Karpas-422 (cell line): ENCODE data around the gene CLIC1. TPM values are rescaled to one million over a fixed set of nuclear protein-coding genes. Genes with fewer than 3 reads are reported as not detected.

Source experiments
- DNase-seq: peaks from one replicate; pipeline ENCODE4 v3.0.0-alpha.2; 2015
- H2AFZ ChIP-seq: fragments of 200-600 bp; sonication (generic); 2 replicates; pipeline ENCODE4 v1.6.1; 2014; ENCODE audit warnings: antibody characterized with exemption, low read length, mixed read lengths
- H3K27ac ChIP-seq: fragments of 200-600 bp; sonication (generic); 2 replicates; pipeline ENCODE4 v1.5.1; 2014; ENCODE audit warnings: mild to moderate bottlenecking, low read length, moderate library complexity
- H3K27me3 ChIP-seq: fragments of 200-600 bp; sonication (generic); 2 replicates; pipeline ENCODE4 v1.6.1; 2014; ENCODE audit warnings: low read length, mixed read lengths
- H3K36me3 ChIP-seq: fragments of 200-600 bp; sonication (generic); 2 replicates; pipeline ENCODE4 v1.6.1; 2014; ENCODE audit warnings: low read length, mixed read lengths; ENCODE audit not compliant: insufficient read depth
- H3K4me1 ChIP-seq: fragments of 200-600 bp; sonication (generic); 2 replicates; pipeline ENCODE4 v1.6.1; 2014; ENCODE audit warnings: mild to moderate bottlenecking, low read length, mixed read lengths
- H3K4me2 ChIP-seq: fragments of 200-600 bp; sonication (generic); 2 replicates; pipeline ENCODE4 v1.6.1; 2014; ENCODE audit warnings: low read length, low read depth, mild to moderate bottlenecking; ENCODE audit not compliant: poor library complexity, severe bottlenecking
- H3K4me3 ChIP-seq: fragments of 200-600 bp; sonication (generic); 2 replicates; pipeline ENCODE4 v1.5.1; 2014; ENCODE audit warnings: mild to moderate bottlenecking, antibody characterized with exemption, low read length, mixed read lengths
- H3K79me2 ChIP-seq: fragments of 200-600 bp; sonication (generic); 2 replicates; pipeline ENCODE4 v1.6.1; 2014; ENCODE audit warnings: mild to moderate bottlenecking, low read length, mixed read lengths
- H3K9ac ChIP-seq: fragments of 200-600 bp; sonication (generic); 2 replicates; pipeline ENCODE4 v1.6.0; 2014; ENCODE audit warnings: low read length
- H3K9me2 ChIP-seq: fragments of 200-600 bp; sonication (generic), shearing (Covaris generic); replicated peaks from 2 replicates; pipeline ENCODE4 v1.6.0; 2014; ENCODE audit warnings: mild to moderate bottlenecking, low read length, moderate library complexity; ENCODE audit not compliant: insufficient read depth
- H3K9me3 ChIP-seq: fragments of 300-700, 200-600 bp; sonication (generic); 2 replicates; pipeline ENCODE4 v1.6.1; 2014; ENCODE audit warnings: low read length, mixed read lengths
- H4K20me1 ChIP-seq: fragments of 200-600 bp; sonication (generic); 2 replicates; pipeline ENCODE4 v1.6.1; 2014; ENCODE audit warnings: mild to moderate bottlenecking, antibody characterized with exemption, low read length, low read depth; ENCODE audit not compliant: insufficient read depth
- total RNA-seq: library from RNA; depleted of rRNA; stranded (reverse); fragments of >200 nt; shearing (Covaris generic); gene quantifications from 2 replicates; pipeline ENCODE4 v1.2.3, GENCODE V29; 2014; ENCODE audit warnings: low replicate concordance

Gene CLIC1
- total RNA-seq, 1 experiment from 2014 or later: 385 TPM

GRCh38 chr6:31737991-31738979, 2.0 kb upstream of the CLIC1 start:
- H2AFZ ChIP-seq: peak overlapping the region; percentile 19; the same call in 1 of the 2 replicates
- peak overlapping the region; percentile 90 for H3K27ac ChIP-seq
- H3K4me2 ChIP-seq: peak overlapping the region; percentile 75
- peaks cover 12% of the 10 kb centered on the region for H3K36me3 ChIP-seq
- no peaks in the 10 kb centered on the region for H3K27me3 ChIP-seq
- peak overlapping the region; percentile 57 for H3K4me3 ChIP-seq
- no peaks in the 10 kb centered on the region for H3K9me2 ChIP-seq
- H3K79me2 ChIP-seq: peaks cover 47% of the 10 kb centered on the region
- peaks cover 67% of the 10 kb centered on the region for H3K4me1 ChIP-seq
- H3K9me3 ChIP-seq: no peaks in the 10 kb centered on the region
- H3K9ac ChIP-seq: peak overlapping the region; percentile 71
- peak; percentile 86 for DNase-seq
- no peaks in the 10 kb centered on the region for H4K20me1 ChIP-seq

GRCh38 chr6:31737315-31737990, 1.1 kb upstream of the CLIC1 start:
- H3K4me2 ChIP-seq: peak overlapping the region; percentile 89
- H3K27ac ChIP-seq: peak overlapping the region; percentile 90
- peaks cover 16% of the 10 kb centered on the region for H3K36me3 ChIP-seq
- no peaks in the 10 kb centered on the region for H3K27me3 ChIP-seq
- no peaks in the 10 kb centered on the region for H3K9me3 ChIP-seq
- H3K4me1 ChIP-seq: peaks cover 67% of the 10 kb centered on the region
- peak overlapping the region; percentile 57; the same call in 1 of the 2 replicates for H3K4me3 ChIP-seq
- H2AFZ ChIP-seq: peak overlapping the region; percentile 19; the same call in 1 of the 2 replicates
- H3K9ac ChIP-seq: peak overlapping the region; percentile 97
- H3K9me2 ChIP-seq: no peaks in the 10 kb centered on the region
- no peak for DNase-seq
- H3K79me2 ChIP-seq: peaks cover 47% of the 10 kb centered on the region
- no peaks in the 10 kb centered on the region for H4K20me1 ChIP-seq

GRCh38 chr6:31736768-31737314, 511 bp upstream of the CLIC1 start:
- Histone ChIP-seq H3K27ac (peak overlapping the region; percentile 90), H3K79me2 (peaks cover 47% of the 10 kb centered on the region), H3K4me1 (peaks cover 63% of the 10 kb centered on the region), H3K9ac (peak overlapping the region; percentile 97), H3K9me2 (no peaks in the 10 kb centered on the region), H3K9me3 (no peaks in the 10 kb centered on the region), H3K4me3 (peak overlapping the region; percentile 95), H3K36me3 (peaks cover 18% of the 10 kb centered on the region), H2AFZ (no peak overlapping the region; the same call in 1 of the 2 replicates), H3K27me3 (no peaks in the 10 kb centered on the region), H4K20me1 (no peaks in the 10 kb centered on the region), H3K4me2 (peak overlapping the region; percentile 89)
- peak; percentile 50 for DNase-seq

- H3K9me2 ChIP-seq: no peaks in the 10 kb centered on the region
- H3K4me3 ChIP-seq: peak overlapping the region; percentile 95
- H3K9me3 ChIP-seq: no peaks in the 10 kb centered on the region
- H3K36me3 ChIP-seq: peaks cover 26% of the 10 kb centered on the region
- no peaks in the 10 kb centered on the region for H4K20me1 ChIP-seq
- no peak overlapping the region for H2AFZ ChIP-seq
- no peaks in the 10 kb centered on the region for H3K27me3 ChIP-seq
- peak; percentile 73 for DNase-seq
- H3K4me2 ChIP-seq: peak overlapping the region; percentile 89
- peaks cover 47% of the 10 kb centered on the region for H3K4me1 ChIP-seq
- H3K9ac ChIP-seq: peak overlapping the region; percentile 97
- peak overlapping the region; percentile 90 for H3K27ac ChIP-seq
- peaks cover 35% of the 10 kb centered on the region for H3K79me2 ChIP-seq
Measured at GRCh38 chr6:31734821-31735406, 1.4 kb downstream of the CLIC1 start.

GRCh38 chr6:31734247-31734820, 2.0 kb downstream of the CLIC1 start:
- Histone ChIP-seq H3K9me3 (no peaks in the 10 kb centered on the region), H3K9me2 (no peaks in the 10 kb centered on the region), H3K27me3 (no peaks in the 10 kb centered on the region), H3K4me1 (peaks cover 51% of the 10 kb centered on the region), H3K36me3 (peaks cover 26% of the 10 kb centered on the region), H3K27ac (peak overlapping the region; percentile 90), H4K20me1 (no peaks in the 10 kb centered on the region), H2AFZ (no peak overlapping the region), H3K79me2 (peaks cover 35% of the 10 kb centered on the region), H3K4me2 (peak overlapping the region; percentile 89), H3K9ac (peak overlapping the region; percentile 97), H3K4me3 (peak overlapping the region; percentile 95)
- DNase-seq: no peak

DNA sequence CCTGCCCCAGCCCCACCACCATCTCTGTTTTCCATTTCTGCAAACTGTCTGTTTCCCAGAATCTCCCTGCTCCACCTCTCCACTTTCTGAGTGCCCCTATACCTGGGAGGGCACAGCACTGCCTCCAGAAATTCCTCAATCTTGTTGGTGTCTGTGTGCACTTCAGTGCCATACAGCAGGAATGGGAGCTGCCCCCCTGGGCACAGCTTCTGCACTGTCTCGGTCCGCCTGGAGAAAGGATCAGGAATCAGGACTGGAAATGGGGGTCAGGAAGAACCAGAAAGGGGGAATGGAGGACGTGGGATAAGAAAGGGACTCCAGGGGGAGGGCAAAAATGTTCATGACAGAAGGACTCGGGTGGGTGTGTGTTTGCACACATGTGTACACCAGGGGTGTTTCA, 2.6 kb downstream of the CLIC1 start:
- peaks cover 51% of the 10 kb centered on the region for H3K4me1 ChIP-seq
- H3K36me3 ChIP-seq: peaks cover 26% of the 10 kb centered on the region
- DNase-seq: no peak
- peak overlapping the region; percentile 95; the same call in 1 of the 2 replicates for H3K4me3 ChIP-seq
- no peaks in the 10 kb centered on the region for H4K20me1 ChIP-seq
- H3K27me3 ChIP-seq: no peaks in the 10 kb centered on the region
- no peaks in the 10 kb centered on the region for H3K9me3 ChIP-seq
- H3K79me2 ChIP-seq: peaks cover 35% of the 10 kb centered on the region
- H3K9ac ChIP-seq: peak overlapping the region; percentile 97; the same call in 1 of the 2 replicates
- no peaks in the 10 kb centered on the region for H3K9me2 ChIP-seq
- H2AFZ ChIP-seq: no peak overlapping the region
- no peak overlapping the region for H3K4me2 ChIP-seq
- peak overlapping the region; percentile 90 for H3K27ac ChIP-seq

GRCh38 chr6:31732029-31732428, 4.3 kb downstream of the CLIC1 start:
- Histone ChIP-seq H4K20me1 (no peaks in the 10 kb centered on the region), H3K9me3 (no peaks in the 10 kb centered on the region), H3K9ac (no peak overlapping the region), H3K79me2 (peaks cover 35% of the 10 kb centered on the region), H3K4me1 (peaks cover 51% of the 10 kb centered on the region), H3K27ac (no peak overlapping the region), H3K36me3 (peaks cover 26% of the 10 kb centered on the region), H3K9me2 (no peaks in the 10 kb centered on the region), H2AFZ (no peak overlapping the region), H3K4me2 (no peak overlapping the region), H3K27me3 (no peaks in the 10 kb centered on the region), H3K4me3 (no peak overlapping the region)
- DNase-seq: no peak
